Tibial artery (tissue), 4 donors: ENCODE results near the gene PGLYRP1.

Experiments
- DNase-seq, 2 donors: peaks; one replicate each; pipeline ENCODE4 v3.0.0-alpha.2; 2019
- H3K27ac ChIP-seq, 2 donors: fragments of 200-600 bp; sonication (generic) in 1 of 2; 1 replicate in 1 of 2; 2 replicates in 1 of 2; pipeline ENCODE4 v1.5.1; 2018 to 2019; ENCODE audit warnings: mild to moderate bottlenecking in 1 of 2
- H3K27me3 ChIP-seq, 2 donors: fragments of 200-600 bp; sonication (generic) in 1 of 2; one replicate each; pipeline versions ENCODE4 v1.5.1 to v1.6.0; 2016 to 2019
- H3K36me3 ChIP-seq, 3 donors: fragments of 200-600 bp; sonication (generic) in 2 of 3; one replicate each; pipeline ENCODE4 v1.5.1; 2016 to 2019; ENCODE audit warnings: mild to moderate bottlenecking in 2 of 3
- H3K4me1 ChIP-seq, 4 donors: fragments of 200-600 bp; sonication (generic) in 2 of 4; 1 replicate in 3 of 4; 2 replicates in 1 of 4; pipeline ENCODE4 v1.5.1; 2016 to 2019
- H3K4me3 ChIP-seq, 2 donors: fragments of 200-600 bp; sonication (generic) in 1 of 2; 1 replicate in 1 of 2; 2 replicates in 1 of 2; pipeline ENCODE4 v1.5.1; 2018 to 2019; ENCODE audit warnings: mild to moderate bottlenecking in 2 of 2
- H3K9me3 ChIP-seq, 3 donors: fragments of 200-600 bp; sonication (generic) in 1 of 3; one replicate each; pipeline ENCODE4 v1.5.1; 2016 to 2019
- CTCF ChIP-seq, 2 experiments: fragments of 200-600 bp in 1 of 2; fragments of 450-650 bp in 1 of 2; IDR thresholded peaks; one replicate each; pipeline ENCODE4 v1.5.1; 2017 to 2019; ENCODE audit warnings: antibody characterized with exemption in 2 of 2, mild to moderate bottlenecking in 1 of 2, moderate library complexity in 1 of 2
- intact Hi-C: fragments of 100-400 bp; cut with DNase I; formaldehyde crosslinking; loops from one replicate; pipeline ENCODE4 v1.15.0; 2023; ENCODE audit warnings: low total_unique reads

The PGLYRP1 gene

GRCh38 chr19:46022431-46023310, at the start of gene PGLYRP1:
PGLYRP1 (minus strand) TSS chr19:46023053; CDS start chr19:46023021, 32 bp downstream.
- no peak for TF ChIP-seq CTCF (IDR thresholded peaks at IDR 0.05)
- Histone ChIP-seq H3K4me1 (no peaks in the 10 kb centered on the region), H3K4me3 (no peak within 1 kb of the TSS), H3K9me3 (no peaks in the 10 kb centered on the region), H3K27me3 (peaks cover 0 to 25% of the 10 kb centered on the region in 2 donors), H3K27ac (no peak within 1 kb of the TSS), H3K36me3 (no peaks in the 10 kb centered on the region)
- intact Hi-C loops, result no loop called here
- DNase-seq, result peak in 1 of 2 donors; percentile 61

- H3K4me1 ChIP-seq, result no peaks in the 10 kb centered on the region
- peaks cover 0 to 56% of the 10 kb centered on the region in 2 donors for H3K27me3 ChIP-seq
- no peak overlapping the region for H3K27ac ChIP-seq
- DNase-seq, result no peak
- no peak overlapping the region for H3K4me3 ChIP-seq
- no peaks in the 10 kb centered on the region for H3K9me3 ChIP-seq
- TF ChIP-seq CTCF (IDR thresholded peaks at IDR 0.05), result no peak
- intact Hi-C loops, result no loop called here
- H3K36me3 ChIP-seq, result no peaks in the 10 kb centered on the region
Measured at GRCh38 chr19:46069806-46070341, 47.0 kb upstream of the PGLYRP1 start.

GRCh38 chr19:46068345-46069258, 45.7 kb upstream of the PGLYRP1 start:
- intact Hi-C loops, result no loop called here
- TF ChIP-seq CTCF (IDR thresholded peaks at IDR 0.05), result no peak
- Histone ChIP-seq H3K4me3 (no peak overlapping the region), H3K36me3 (no peaks in the 10 kb centered on the region), H3K4me1 (no peaks in the 10 kb centered on the region), H3K27me3 (peaks cover 0 to 52% of the 10 kb centered on the region in 2 donors), H3K27ac (no peak overlapping the region), H3K9me3 (no peaks in the 10 kb centered on the region)
- DNase-seq, result no peak

DNA sequence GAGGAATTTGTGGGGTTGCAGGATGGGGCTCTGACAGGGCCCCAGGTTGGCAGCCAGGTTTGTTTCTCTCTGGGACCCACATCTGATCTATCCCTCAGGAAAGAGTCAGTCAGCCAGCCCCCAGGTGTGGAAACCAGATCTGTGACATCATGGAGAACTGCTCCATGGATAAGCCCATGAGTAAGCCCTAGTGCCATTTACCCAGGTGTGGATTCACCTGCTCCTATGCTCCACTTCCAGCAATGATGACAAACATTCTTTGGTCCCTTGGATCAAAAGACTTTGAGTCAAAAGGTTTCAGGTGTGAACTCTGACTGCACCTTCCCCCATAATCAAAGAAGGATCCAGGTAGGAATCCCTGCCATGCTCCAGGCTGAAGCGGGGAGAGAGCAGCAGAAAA, 44.8 kb upstream of the PGLYRP1 start:
- DNase-seq, result no peak
- Histone ChIP-seq H3K27ac (no peak overlapping the region), H3K4me1 (no peaks in the 10 kb centered on the region), H3K27me3 (peaks cover 0 to 51% of the 10 kb centered on the region in 2 donors), H3K9me3 (no peaks in the 10 kb centered on the region), H3K36me3 (no peaks in the 10 kb centered on the region), H3K4me3 (no peak overlapping the region)
- TF ChIP-seq CTCF (IDR thresholded peaks at IDR 0.05), result no peak
- intact Hi-C loops, result no loop called here

DNA sequence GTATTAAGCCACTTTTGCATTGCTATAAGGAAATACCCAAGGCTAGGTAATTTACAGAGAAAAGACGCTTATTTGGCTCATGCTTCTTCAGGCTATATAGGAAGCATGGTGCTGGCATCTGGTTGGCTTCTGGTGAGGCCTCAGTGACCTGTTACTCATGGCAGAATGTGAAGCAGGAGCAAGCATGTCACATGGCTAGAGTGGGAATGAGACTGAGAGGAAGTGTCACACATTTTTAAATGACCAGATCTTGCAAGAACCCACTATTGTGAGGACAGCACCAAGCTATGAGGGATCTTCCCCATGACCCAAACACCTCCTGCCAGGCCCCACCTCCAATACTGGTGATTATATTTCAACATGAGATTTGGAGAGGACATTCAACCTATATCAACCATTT, 43.6 kb upstream of the PGLYRP1 start:
- Histone ChIP-seq H3K27me3 (peaks cover 0 to 46% of the 10 kb centered on the region in 2 donors), H3K4me1 (no peaks in the 10 kb centered on the region), H3K4me3 (no peak overlapping the region), H3K36me3 (no peaks in the 10 kb centered on the region), H3K27ac (no peak overlapping the region), H3K9me3 (no peaks in the 10 kb centered on the region)
- DNase-seq, result no peak
- intact Hi-C loops, result no loop called here
- TF ChIP-seq CTCF (IDR thresholded peaks at IDR 0.05), result no peak
